ENCODE measurements around the gene UFSP2.

- TF ChIP-seq CTCF (IDR thresholded peaks at IDR 0.05) (no peak), POLR2A (IDR thresholded peaks at IDR 0.05) (no peak), POLR2AphosphoS5 (IDR thresholded peaks at IDR 0.05; ENCODE audit: insufficient read depth in 1 of 2, low read depth in 1 of 2) (no peak)
Measured at GRCh38 chr4:185464183-185464582, 38.4 kb upstream of the UFSP2 start.
